ENCODE results near the gene FAM240B. TPM values are rescaled to one million over a fixed set of nuclear protein-coding genes. Genes with fewer than 3 reads are reported as not detected.

Gene FAM240B
- total RNA-seq, 4 donors from 2014 or later, result not detected

GRCh38 chr9:38656896-38657295 lies 63.0 kb downstream of the FAM240B start:
- no peaks in the 10 kb centered on the region for H3K36me3 ChIP-seq
- TF ChIP-seq CTCF (IDR thresholded peaks at IDR 0.05), result no peak
- TF ChIP-seq POLR2A (IDR thresholded peaks at IDR 0.05), result no peak
- H3K27me3 ChIP-seq, result no peaks in the 10 kb centered on the region
- H3K4me3 ChIP-seq, result no peak overlapping the region
- DNase-seq, result no peak
- H3K9me3 ChIP-seq, result no peaks in the 10 kb centered on the region
- H3K4me1 ChIP-seq, result no peaks in the 10 kb centered on the region
- H3K27ac ChIP-seq, result no peak overlapping the region

GRCh38 chr9:38652486-38652885 lies 67.4 kb downstream of the FAM240B start:
- DNase-seq, result no peak
- Histone ChIP-seq H3K27me3 (no peaks in the 10 kb centered on the region), H3K27ac (no peak overlapping the region), H3K4me1 (no peaks in the 10 kb centered on the region), H3K9me3 (no peaks in the 10 kb centered on the region), H3K4me3 (no peak overlapping the region), H3K36me3 (no peaks in the 10 kb centered on the region)
- TF ChIP-seq POLR2A (IDR thresholded peaks at IDR 0.05), result no peak
- TF ChIP-seq CTCF (IDR thresholded peaks at IDR 0.05), result no peak

GRCh38 chr9:38652044-38652443 lies 67.9 kb downstream of the FAM240B start:
- Histone ChIP-seq H3K27me3 (no peaks in the 10 kb centered on the region), H3K4me1 (no peaks in the 10 kb centered on the region), H3K27ac (no peak overlapping the region), H3K4me3 (no peak overlapping the region), H3K36me3 (no peaks in the 10 kb centered on the region), H3K9me3 (no peaks in the 10 kb centered on the region)
- TF ChIP-seq CTCF (IDR thresholded peaks at IDR 0.05), result no peak
- DNase-seq, result no peak

- no peaks in the 10 kb centered on the region for H3K9me3 ChIP-seq
- no peak overlapping the region for H3K4me3 ChIP-seq
- H3K27ac ChIP-seq, result no peak overlapping the region
- no peaks in the 10 kb centered on the region for H3K27me3 ChIP-seq
- no peak for DNase-seq
- no peak for TF ChIP-seq CTCF (IDR thresholded peaks at IDR 0.05)
- TF ChIP-seq POLR2A (IDR thresholded peaks at IDR 0.05), result no peak
- H3K36me3 ChIP-seq, result no peaks in the 10 kb centered on the region
- H3K4me1 ChIP-seq, result no peaks in the 10 kb centered on the region
These were observed 68.4 kb downstream of the FAM240B start for GRCh38 chr9:38651400-38652042.

- Histone ChIP-seq H3K4me3 (no peak overlapping the region), H3K27me3 (no peaks in the 10 kb centered on the region), H3K4me1 (no peaks in the 10 kb centered on the region), H3K9me3 (no peaks in the 10 kb centered on the region), H3K36me3 (no peaks in the 10 kb centered on the region), H3K27ac (no peak overlapping the region)
- no peak for DNase-seq
- TF ChIP-seq POLR2A (IDR thresholded peaks at IDR 0.05) (no peak), CTCF (IDR thresholded peaks at IDR 0.05) (no peak)
These were observed 69.4 kb downstream of the FAM240B start for GRCh38 chr9:38650564-38650963.
